AG09309 (cell line): ENCODE measurements around the gene DDI1.

Experiments
- DNase-seq: peaks from one replicate; pipeline ENCODE4 v3.0.0-alpha.2; 2010; ENCODE audit warnings: low read depth
- H3K4me3 ChIP-seq: 2 replicates; pipeline ENCODE4 v1.5.1; 2011; ENCODE audit warnings: mild to moderate bottlenecking, low read depth, low read length, moderate library complexity; ENCODE audit not compliant: control insufficient read depth
- CTCF ChIP-seq: IDR thresholded peaks from 2 replicates; pipeline ENCODE4 v1.5.1; 2011; ENCODE audit warnings: mild to moderate bottlenecking, low read depth, low read length, inconsistent platforms; ENCODE audit not compliant: insufficient read depth, control insufficient read depth; ENCODE audit errors: missing control alignments

Gene DDI1

DNA sequence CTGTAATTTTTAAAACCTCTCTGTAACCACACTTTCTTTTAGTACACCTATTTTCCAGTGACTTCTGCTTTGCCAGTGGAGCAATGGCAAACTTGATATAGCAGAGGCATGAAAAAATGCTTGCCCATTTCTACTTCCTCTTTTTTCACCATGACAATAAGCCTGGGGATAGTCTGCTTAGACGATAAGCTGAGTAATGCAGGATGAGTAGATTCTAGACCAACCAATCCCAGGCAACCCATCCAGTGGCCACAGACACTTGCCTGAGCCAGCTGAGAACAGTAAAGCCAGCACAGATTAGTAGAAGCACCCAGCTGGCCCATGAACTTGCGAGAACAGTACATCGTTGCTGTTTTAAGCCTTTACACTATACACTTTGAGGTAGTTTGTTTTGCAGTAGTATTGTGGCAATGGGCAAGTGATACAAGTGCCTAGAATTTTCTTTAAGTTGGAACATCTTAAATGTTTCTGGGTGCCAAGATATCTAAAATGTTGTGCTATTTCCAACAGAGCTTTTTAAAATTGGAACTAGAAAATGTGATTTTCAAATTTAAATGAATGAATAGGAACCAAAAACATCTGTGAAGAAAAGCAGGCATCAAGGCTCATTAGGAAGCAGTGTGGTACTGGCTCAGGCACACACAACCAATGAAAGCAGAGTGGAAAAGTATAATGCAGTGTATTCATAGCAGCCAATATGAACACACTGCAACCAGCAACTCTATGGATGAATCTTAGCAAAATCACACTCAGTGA, 37.7 kb downstream of the DDI1 start:
- no peak overlapping the region for H3K4me3 ChIP-seq
- DNase-seq: no peak
- no peak for TF ChIP-seq CTCF

- TF ChIP-seq CTCF: no peak
- H3K4me3 ChIP-seq: no peak overlapping the region
- DNase-seq: no peak
These were observed 38.7 kb downstream of the DDI1 start for GRCh38 chr11:104075091-104075490.

DNA sequence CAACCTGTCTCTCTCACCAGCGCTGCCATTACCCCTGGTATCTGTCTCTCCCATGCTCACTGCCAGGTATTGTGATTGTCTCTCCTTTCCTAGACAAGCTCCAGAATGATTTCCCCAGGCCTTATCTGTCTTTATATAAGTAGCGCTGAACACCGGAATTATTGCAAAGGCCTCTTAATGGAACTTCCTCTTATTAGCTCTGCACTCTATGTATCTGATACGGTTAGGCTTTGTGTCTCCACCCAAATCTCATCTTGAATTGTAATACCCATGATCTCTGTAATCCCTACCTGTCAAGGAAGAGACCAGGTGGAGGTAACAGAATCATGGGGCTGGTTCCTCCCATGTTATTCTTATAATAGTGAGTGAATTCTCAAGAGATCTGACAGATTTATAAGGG, 39.3 kb downstream of the DDI1 start:
- no peak for DNase-seq
- TF ChIP-seq CTCF: no peak
- no peak overlapping the region for H3K4me3 ChIP-seq

GRCh38 chr11:104076455-104076854, 40.0 kb downstream of the DDI1 start:
- no peak overlapping the region for H3K4me3 ChIP-seq
- no peak for DNase-seq
- TF ChIP-seq CTCF: no peak

- no peak overlapping the region for H3K4me3 ChIP-seq
- DNase-seq: no peak
- TF ChIP-seq CTCF: no peak
These were observed 41.8 kb downstream of the DDI1 start for GRCh38 chr11:104078245-104078644.

GRCh38 chr11:104078995-104079394, 42.6 kb downstream of the DDI1 start:
- H3K4me3 ChIP-seq: no peak overlapping the region
- no peak for DNase-seq
- TF ChIP-seq CTCF: no peak
